ENCODE data around the gene ONECUT3. TPM values are rescaled to one million over a fixed set of nuclear protein-coding genes. Genes with fewer than 3 reads are reported as not detected.

Gene ONECUT3
- total and polyA plus RNA-seq, 4 donors, result not detected

GRCh38 chr19:1783354-1783753, 30.0 kb downstream of the ONECUT3 start:
- H3K4me1 ChIP-seq (ENCODE audit: control insufficient read depth in 4 of 4, insufficient read depth in 4 of 4, low read length in 3 of 4), result no peaks in the 10 kb centered on the region
- TF ChIP-seq RXRA (IDR thresholded peaks at IDR 0.05) (no peak), YY1 (IDR thresholded peaks at IDR 0.05) (no peak), MAX (IDR thresholded peaks at IDR 0.05) (no peak), ATF3 (IDR thresholded peaks at IDR 0.05) (no peak), TAF1 (conservative IDR thresholded peaks at IDR 0.05) (no peak), HNF4G (IDR thresholded peaks at IDR 0.05) (no peak), CTCF (IDR thresholded peaks at IDR 0.05; ENCODE audit: low read depth, low read length, missing input control) (no peak), HNF4A (conservative IDR thresholded peaks at IDR 0.05) (no peak), GABPA (IDR thresholded peaks at IDR 0.05 in 1 of 2, conservative IDR thresholded peaks at IDR 0.05 in 1 of 2) (no peak), RAD21 (IDR thresholded peaks at IDR 0.05) (no peak), ZBTB33 (IDR thresholded peaks at IDR 0.05) (no peak), FOXA2 (IDR thresholded peaks at IDR 0.05) (no peak), NR2F2 (IDR thresholded peaks at IDR 0.05) (no peak), REST (IDR thresholded peaks at IDR 0.05) (no peak), EGR1 (IDR thresholded peaks at IDR 0.05; ENCODE audit: low read depth in 2 of 2) (no peak), JUND (IDR thresholded peaks at IDR 0.05) (no peak), FOXA1 (IDR thresholded peaks at IDR 0.05) (no peak), SP1 (IDR thresholded peaks at IDR 0.05) (no peak)
- H3K9ac ChIP-seq (ENCODE audit: low read depth in 1 of 2, low read length in 2 of 2), result no peak overlapping the region

More at GRCh38 chr19:1783354-1783753, 30.0 kb downstream of the ONECUT3 start:
- H3K4me3 ChIP-seq (ENCODE audit: low read depth in 1 of 3, low read length in 3 of 3), result no peak overlapping the region
- no peaks in the 10 kb centered on the region for H3K36me3 ChIP-seq (ENCODE audit: control insufficient read depth in 4 of 4, insufficient read depth in 3 of 4, low read depth in 1 of 4, low read length in 3 of 4)
- peaks cover 0 to 3% (median under 1%) of the 10 kb centered on the region in 4 donors for H3K27me3 ChIP-seq (ENCODE audit: control insufficient read depth in 4 of 4, insufficient read depth in 4 of 4, low read length in 3 of 4)
- WGBS, result 82% methylated on average over 4 of the region's 4 CpGs
- DNase-seq (ENCODE audit: low spot score), result no peak
- H3K9me3 ChIP-seq (ENCODE audit: control insufficient read depth in 4 of 4, low read length in 3 of 4), result peaks cover 4 to 8% (median 5%) of the 10 kb centered on the region in 4 donors
- no peak overlapping the region for H3K27ac ChIP-seq (ENCODE audit: low read depth in 1 of 2, low read length in 2 of 2)

Data from liver (tissue), 9 donors.